ENCODE results near the gene IGLL1. TPM values are rescaled to one million over a fixed set of nuclear protein-coding genes. Genes with fewer than 3 reads are reported as not detected.

The IGLL1 gene
- total and polyA plus RNA-seq, 2 experiments from 2014 or later = not detected

DNA sequence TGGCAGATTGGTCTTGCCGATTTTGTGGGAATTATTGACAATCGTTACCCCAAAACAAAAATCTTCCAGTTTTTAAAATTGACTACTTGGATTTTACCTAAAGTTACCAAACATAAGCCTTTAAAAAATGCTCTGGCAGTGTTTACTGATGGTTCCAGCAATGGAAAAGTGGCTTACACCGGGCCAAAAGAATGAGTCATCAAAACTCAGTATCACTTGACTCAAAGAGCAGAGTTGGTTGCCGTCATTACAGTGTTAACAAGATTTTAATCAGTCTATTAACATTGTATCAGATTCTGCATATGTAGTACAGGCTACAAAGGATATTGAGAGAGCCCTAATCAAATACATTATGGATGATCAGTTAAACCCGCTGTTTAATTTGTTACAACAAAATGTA, 37.2 kb downstream of the IGLL1 start:
- H3F3A ChIP-seq (replicated peaks; ENCODE audit: low read depth) = no peaks in the 10 kb centered on the region
- Mint-ChIP-seq H3K9me3 (peaks cover 9% of the 10 kb centered on the region), H3K27me3 (ENCODE audit: insufficient read depth, low read depth, poor library complexity) (peaks cover 10% of the 10 kb centered on the region), H3K36me3 (ENCODE audit: low read depth) (no peaks in the 10 kb centered on the region), H3K27ac (no peak overlapping the region), H3K4me3 (no peak overlapping the region), H3K4me1 (peaks cover 14% of the 10 kb centered on the region)
- no peak overlapping the region for H3K4me3 ChIP-seq
- no peak for TF ChIP-seq EZH2 (IDR thresholded peaks at IDR 0.05; ENCODE audit: low read depth, unreplicated experiment)
- TF ChIP-seq, protein P1, sequence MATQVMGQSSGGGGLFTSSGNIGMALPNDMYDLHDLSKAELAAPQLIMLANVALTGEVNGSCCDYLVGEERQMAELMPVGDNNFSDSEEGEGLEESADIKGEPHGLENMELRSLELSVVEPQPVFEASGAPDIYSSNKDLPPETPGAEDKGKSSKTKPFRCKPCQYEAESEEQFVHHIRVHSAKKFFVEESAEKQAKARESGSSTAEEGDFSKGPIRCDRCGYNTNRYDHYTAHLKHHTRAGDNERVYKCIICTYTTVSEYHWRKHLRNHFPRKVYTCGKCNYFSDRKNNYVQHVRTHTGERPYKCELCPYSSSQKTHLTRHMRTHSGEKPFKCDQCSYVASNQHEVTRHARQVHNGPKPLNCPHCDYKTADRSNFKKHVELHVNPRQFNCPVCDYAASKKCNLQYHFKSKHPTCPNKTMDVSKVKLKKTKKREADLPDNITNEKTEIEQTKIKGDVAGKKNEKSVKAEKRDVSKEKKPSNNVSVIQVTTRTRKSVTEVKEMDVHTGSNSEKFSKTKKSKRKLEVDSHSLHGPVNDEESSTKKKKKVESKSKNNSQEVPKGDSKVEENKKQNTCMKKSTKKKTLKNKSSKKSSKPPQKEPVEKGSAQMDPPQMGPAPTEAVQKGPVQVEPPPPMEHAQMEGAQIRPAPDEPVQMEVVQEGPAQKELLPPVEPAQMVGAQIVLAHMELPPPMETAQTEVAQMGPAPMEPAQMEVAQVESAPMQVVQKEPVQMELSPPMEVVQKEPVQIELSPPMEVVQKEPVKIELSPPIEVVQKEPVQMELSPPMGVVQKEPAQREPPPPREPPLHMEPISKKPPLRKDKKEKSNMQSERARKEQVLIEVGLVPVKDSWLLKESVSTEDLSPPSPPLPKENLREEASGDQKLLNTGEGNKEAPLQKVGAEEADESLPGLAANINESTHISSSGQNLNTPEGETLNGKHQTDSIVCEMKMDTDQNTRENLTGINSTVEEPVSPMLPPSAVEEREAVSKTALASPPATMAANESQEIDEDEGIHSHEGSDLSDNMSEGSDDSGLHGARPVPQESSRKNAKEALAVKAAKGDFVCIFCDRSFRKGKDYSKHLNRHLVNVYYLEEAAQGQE (IDR thresholded peaks at IDR 0.05; ENCODE audit: unreplicated experiment) = no peak
- TF ChIP-seq, protein P2, sequence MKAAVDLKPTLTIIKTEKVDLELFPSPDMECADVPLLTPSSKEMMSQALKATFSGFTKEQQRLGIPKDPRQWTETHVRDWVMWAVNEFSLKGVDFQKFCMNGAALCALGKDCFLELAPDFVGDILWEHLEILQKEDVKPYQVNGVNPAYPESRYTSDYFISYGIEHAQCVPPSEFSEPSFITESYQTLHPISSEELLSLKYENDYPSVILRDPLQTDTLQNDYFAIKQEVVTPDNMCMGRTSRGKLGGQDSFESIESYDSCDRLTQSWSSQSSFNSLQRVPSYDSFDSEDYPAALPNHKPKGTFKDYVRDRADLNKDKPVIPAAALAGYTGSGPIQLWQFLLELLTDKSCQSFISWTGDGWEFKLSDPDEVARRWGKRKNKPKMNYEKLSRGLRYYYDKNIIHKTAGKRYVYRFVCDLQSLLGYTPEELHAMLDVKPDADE (IDR thresholded peaks at IDR 0.05) = no peak
- no peak for TF ChIP-seq STAT1 (IDR thresholded peaks at IDR 0.05; ENCODE audit: unreplicated experiment)
- no peak for TF ChIP-seq NANOG (IDR thresholded peaks at IDR 0.05; ENCODE audit: borderline replicate concordance)
- TF ChIP-seq CREB1 (CRISPR knock-in tag; IDR thresholded peaks at IDR 0.05; ENCODE audit: low read depth) = no peak
- no peak for TF ChIP-seq ZNF331 (CRISPR knock-in tag; IDR thresholded peaks at IDR 0.05; ENCODE audit: low read depth)
- TF ChIP-seq ZNF114 (CRISPR knock-in tag; IDR thresholded peaks at IDR 0.05) = no peak
- no peak for TF ChIP-seq JUNB (IDR thresholded peaks at IDR 0.05; ENCODE audit: unreplicated experiment)
- TF ChIP-seq, protein P3, sequence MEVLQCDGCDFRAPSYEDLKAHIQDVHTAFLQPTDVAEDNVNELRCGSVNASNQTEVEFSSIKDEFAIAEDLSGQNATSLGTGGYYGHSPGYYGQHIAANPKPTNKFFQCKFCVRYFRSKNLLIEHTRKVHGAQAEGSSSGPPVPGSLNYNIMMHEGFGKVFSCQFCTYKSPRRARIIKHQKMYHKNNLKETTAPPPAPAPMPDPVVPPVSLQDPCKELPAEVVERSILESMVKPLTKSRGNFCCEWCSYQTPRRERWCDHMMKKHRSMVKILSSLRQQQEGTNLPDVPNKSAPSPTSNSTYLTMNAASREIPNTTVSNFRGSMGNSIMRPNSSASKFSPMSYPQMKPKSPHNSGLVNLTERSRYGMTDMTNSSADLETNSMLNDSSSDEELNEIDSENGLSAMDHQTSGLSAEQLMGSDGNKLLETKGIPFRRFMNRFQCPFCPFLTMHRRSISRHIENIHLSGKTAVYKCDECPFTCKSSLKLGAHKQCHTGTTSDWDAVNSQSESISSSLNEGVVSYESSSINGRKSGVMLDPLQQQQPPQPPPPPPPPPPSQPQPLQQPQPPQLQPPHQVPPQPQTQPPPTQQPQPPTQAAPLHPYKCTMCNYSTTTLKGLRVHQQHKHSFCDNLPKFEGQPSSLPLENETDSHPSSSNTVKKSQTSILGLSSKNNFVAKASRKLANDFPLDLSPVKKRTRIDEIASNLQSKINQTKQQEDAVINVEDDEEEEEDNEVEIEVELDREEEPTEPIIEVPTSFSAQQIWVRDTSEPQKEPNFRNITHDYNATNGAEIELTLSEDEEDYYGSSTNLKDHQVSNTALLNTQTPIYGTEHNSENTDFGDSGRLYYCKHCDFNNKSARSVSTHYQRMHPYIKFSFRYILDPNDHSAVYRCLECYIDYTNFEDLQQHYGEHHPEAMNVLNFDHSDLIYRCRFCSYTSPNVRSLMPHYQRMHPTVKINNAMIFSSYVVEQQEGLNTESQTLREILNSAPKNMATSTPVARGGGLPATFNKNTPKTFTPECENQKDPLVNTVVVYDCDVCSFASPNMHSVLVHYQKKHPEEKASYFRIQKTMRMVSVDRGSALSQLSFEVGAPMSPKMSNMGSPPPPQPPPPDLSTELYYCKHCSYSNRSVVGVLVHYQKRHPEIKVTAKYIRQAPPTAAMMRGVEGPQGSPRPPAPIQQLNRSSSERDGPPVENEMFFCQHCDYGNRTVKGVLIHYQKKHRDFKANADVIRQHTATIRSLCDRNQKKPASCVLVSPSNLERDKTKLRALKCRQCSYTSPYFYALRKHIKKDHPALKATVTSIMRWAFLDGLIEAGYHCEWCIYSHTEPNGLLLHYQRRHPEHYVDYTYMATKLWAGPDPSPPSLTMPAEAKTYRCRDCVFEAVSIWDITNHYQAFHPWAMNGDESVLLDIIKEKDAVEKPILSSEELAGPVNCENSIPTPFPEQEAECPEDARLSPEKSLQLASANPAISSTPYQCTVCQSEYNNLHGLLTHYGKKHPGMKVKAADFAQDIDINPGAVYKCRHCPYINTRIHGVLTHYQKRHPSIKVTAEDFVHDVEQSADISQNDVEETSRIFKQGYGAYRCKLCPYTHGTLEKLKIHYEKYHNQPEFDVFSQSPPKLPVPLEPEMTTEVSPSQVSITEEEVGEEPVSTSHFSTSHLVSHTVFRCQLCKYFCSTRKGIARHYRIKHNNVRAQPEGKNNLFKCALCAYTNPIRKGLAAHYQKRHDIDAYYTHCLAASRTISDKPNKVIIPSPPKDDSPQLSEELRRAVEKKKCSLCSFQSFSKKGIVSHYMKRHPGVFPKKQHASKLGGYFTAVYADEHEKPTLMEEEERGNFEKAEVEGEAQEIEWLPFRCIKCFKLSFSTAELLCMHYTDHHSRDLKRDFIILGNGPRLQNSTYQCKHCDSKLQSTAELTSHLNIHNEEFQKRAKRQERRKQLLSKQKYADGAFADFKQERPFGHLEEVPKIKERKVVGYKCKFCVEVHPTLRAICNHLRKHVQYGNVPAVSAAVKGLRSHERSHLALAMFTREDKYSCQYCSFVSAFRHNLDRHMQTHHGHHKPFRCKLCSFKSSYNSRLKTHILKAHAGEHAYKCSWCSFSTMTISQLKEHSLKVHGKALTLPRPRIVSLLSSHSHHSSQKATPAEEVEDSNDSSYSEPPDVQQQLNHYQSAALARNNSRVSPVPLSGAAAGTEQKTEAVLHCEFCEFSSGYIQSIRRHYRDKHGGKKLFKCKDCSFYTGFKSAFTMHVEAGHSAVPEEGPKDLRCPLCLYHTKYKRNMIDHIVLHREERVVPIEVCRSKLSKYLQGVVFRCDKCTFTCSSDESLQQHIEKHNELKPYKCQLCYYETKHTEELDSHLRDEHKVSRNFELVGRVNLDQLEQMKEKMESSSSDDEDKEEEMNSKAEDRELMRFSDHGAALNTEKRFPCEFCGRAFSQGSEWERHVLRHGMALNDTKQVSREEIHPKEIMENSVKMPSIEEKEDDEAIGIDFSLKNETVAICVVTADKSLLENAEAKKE (CRISPR knock-in tag; IDR thresholded peaks at IDR 0.05) = no peak
- TF ChIP-seq, protein P4, sequence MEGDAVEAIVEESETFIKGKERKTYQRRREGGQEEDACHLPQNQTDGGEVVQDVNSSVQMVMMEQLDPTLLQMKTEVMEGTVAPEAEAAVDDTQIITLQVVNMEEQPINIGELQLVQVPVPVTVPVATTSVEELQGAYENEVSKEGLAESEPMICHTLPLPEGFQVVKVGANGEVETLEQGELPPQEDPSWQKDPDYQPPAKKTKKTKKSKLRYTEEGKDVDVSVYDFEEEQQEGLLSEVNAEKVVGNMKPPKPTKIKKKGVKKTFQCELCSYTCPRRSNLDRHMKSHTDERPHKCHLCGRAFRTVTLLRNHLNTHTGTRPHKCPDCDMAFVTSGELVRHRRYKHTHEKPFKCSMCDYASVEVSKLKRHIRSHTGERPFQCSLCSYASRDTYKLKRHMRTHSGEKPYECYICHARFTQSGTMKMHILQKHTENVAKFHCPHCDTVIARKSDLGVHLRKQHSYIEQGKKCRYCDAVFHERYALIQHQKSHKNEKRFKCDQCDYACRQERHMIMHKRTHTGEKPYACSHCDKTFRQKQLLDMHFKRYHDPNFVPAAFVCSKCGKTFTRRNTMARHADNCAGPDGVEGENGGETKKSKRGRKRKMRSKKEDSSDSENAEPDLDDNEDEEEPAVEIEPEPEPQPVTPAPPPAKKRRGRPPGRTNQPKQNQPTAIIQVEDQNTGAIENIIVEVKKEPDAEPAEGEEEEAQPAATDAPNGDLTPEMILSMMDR (conservative IDR thresholded peaks at IDR 0.05; ENCODE audit: low read depth in 2 of 2) = no peak
- TF ChIP-seq EZH2phosphoT487 (IDR thresholded peaks at IDR 0.05; ENCODE audit: unreplicated experiment) = no peak
- no peak for TF ChIP-seq POLR2AphosphoS5 (IDR thresholded peaks at IDR 0.05; ENCODE audit: low read depth)
- ATAC-seq = no peak
- no peak for DNase-seq (ENCODE audit: low spot score)
- no peak overlapping the region for H3K27ac ChIP-seq (ENCODE audit: low read depth)
- no peaks in the 10 kb centered on the region for H4K20me1 ChIP-seq (replicated peaks; ENCODE audit: insufficient read depth)
- H3K36me3 ChIP-seq (ENCODE audit: insufficient read depth) = no peaks in the 10 kb centered on the region
- H3K4me1 ChIP-seq (ENCODE audit: insufficient read depth) = peaks cover 15% of the 10 kb centered on the region
- H3K9me2 ChIP-seq (ENCODE audit: insufficient read depth) = no peaks in the 10 kb centered on the region
- H3K27me3 ChIP-seq (ENCODE audit: insufficient read depth) = peaks cover 10% of the 10 kb centered on the region
- H3K79me2 ChIP-seq (replicated peaks; ENCODE audit: insufficient read depth) = no peaks in the 10 kb centered on the region
- no peak overlapping the region for H3K4me2 ChIP-seq
- H2AFZ ChIP-seq = no peak overlapping the region

All from GM23338 (cell line).